ELR (cell line): ENCODE results near the gene GLCCI1.

ENCODE experiments used
- DNase-seq: peaks from one replicate; pipeline ENCODE4 v3.0.0-alpha.2; 2015; ENCODE audit warnings: low read depth

GLCCI1 gene

DNA sequence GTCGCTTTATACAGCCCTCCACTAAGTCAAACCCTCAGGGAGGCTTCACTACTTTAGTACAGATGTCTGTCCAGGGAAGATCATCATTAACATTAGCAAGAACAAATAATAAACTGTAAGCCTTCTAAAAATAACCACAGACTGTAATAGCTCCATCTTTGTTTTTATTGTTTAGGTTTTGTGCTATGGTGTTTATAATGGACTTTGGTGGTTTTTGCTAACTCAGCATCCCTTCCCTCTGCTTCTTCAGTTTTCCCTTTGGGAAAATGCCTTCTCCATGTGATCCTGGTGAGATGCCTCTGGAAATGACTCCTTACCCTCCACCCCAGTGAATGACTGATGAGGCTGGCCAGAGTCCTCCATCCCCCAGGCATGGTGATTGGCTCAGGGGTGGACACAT lies 162.1 kb downstream of the GLCCI1 start:
- DNase-seq = no peak

DNA sequence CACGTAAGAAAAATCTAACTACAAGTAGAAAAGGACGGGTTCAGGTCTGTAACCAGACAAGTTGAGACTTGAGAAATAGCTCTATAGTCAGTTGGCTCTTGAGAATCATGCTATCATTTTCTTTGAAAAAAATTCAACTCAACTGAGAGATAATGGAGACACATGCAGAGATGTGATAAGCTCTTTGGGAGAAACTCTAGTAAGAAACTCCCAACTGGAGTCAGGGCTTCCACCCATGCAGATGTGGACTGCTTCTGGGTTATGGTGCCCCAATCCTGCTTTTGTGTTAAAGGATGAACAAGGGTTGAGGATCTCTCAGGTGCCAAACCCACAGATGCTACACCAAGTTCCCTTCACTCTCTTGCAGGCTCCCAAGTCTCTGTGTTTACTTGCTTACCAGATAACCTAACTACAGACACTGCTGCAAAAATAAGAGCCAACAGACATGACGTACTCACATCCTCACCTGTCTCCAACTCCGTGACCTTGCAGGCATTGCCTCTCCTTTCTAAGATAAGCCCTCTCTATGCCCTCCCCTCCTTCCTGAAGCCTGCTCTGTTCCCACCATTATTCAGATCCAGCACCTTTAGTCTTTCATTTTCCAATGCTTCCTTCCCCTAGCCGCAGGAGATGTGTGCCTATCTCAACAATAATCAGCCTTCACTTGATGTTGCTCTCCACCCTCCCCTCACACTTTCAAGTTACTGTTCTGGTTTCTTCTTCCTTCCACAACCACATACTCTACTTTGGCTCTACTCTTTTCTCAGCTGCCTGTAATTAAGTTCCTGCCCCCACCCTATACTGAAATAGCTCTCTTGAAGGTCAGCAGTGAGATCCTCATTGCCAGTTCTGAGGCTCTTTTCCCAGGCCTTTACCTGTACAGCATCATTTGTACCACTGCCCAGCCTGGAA lies 163.4 kb downstream of the GLCCI1 start:
- DNase-seq = no peak

DNA sequence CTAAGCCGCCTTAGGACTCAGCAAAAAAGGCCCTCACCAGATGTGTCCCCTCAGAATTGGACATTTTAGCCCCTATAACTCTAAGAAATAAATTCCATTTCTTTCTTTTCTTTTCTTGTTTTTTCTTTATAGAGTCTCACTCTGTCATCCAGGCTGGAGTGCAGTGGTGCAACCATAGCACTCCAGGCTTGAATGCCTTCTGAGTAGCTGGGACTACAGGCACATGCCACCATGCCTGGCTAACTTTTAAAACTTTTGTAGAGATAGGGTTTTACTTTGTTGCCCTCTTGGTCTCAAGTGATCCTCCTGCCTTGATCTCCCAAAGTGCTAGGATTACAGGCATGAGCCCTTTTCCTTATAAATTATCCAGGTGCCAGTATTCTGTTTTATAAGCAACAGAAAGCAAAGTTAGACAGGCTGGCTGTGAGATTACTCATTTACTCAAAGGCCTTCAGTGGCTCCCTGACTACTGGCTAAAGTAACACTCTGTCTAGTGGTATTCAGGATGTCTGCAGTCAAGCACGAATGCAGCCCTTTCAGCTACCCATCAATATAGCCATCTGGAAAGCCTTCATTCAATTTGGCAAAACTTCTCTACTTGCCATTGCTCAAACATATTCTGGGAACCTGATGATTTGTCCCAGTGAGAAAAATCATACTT lies 164.7 kb downstream of the GLCCI1 start:
- DNase-seq = no peak

DNA sequence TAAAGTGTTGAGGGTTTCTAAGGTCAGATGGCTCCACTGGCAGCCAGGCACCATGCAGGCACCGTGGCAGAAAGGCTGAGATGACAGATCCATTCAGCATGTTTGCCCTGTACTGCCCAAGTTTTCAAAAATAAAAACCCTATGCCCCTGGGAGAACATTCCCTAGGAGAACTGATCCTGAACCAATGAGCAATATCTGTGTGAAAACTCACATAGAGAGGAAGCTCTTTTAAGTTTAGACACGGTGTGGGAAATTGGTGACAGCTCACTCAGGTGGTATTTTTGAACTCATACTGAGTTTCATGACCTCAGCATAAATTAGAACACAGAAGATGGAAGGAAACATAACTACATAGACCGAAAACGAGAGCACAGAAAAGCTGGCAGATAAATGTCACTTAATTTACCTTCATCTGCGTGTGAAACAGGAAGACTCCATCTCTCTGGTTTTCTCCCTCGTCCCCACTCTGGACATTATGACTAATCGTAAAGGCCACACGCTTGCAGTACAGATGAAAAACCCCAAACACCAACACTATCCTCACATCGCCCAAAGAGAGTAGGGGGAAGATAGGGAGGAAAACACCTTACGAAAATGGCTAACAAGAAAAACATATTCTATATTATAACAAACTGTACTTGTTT lies 165.6 kb downstream of the GLCCI1 start:
- no peak for DNase-seq

DNA sequence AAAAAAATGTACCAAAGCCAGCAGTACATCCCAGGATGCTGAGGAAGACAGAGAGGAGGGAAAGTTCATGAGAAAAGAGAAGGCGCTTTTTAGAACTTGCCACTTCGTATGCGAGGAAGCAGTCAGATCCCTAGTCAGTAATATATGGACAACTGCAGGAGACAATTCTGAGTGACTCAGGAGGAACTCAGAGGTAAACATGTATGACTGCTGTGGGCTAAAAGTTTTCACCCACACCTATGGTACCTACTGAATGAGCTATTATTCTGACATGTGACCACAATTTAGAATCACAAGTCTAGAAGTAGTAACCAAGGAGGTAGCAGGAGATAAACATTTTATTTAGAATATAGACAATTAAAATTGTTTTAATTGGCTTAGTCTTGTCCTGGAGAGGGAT lies 166.8 kb downstream of the GLCCI1 start:
- no peak for DNase-seq

DNA sequence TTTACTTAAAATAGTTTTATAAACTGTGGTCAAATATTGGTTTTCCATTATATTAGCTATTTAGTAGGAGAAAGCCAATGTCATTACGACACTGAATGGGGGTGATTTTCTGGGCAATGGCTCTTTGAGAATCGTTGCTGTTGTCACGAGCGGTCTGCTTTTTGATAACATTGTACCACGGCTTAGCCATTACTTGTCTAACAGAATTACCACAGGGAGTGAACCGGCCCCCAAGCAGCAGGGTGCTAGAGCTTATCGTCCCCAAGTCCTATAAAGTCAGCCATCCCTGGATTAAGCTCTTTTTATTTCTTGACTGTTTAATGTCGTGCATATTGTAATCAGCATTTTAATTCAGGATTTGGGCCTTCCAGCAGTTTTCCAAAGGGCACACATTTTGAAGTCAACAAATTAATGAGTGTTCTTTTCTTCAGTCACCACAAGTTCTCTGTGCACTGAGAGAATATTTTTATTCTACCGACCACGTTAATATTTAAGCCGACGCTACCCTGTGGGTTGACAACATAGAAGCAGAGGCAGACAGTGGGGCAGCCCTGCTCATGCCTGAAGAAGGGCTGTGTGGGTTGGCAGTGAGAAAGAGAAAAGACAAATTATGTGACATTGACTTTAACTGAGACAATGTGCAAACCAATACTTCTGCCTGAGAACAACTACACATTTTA lies 167.6 kb downstream of the GLCCI1 start:
- DNase-seq = no peak
